ENCODE results near the gene LRRC27. TPM values are rescaled to one million over a fixed set of nuclear protein-coding genes. Genes with fewer than 3 reads are reported as not detected.

Gene LRRC27
- total RNA-seq, 1 experiment from 2014 or later, result 4.1 TPM

DNA sequence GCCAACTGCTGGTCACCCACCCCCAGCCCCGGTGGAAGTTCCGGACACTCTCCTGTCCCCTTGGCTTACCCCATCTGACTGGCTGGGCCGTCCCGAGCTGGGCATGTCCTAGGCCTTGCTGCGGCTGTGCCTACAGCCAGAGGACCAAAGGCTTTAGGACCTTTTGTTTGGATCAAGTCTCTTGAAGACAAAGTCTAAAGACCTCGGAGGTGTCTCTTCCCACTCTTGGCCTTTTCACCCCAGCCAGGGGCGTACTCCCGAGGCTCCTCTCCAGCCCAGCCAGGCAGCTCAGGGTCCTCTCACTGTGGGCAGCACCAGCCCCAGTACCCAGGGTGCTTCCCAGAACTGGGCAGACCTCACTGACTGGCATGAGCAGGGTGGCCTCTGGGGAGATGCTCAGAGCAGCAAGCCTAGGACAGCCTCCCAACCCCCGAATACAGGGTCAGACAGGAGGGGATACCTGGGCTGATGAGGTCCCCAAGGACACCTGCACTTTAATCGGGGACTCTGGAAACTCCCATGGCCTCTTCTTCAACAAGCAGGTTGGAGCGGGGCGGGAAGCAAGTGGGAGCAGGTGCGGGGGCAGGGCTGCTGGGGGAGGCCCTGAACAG is 62.3 kb downstream of the LRRC27 start:
- peaks cover 11 to 34% of the 10 kb centered on the region in 2 experiments for H3K4me1 ChIP-seq (ENCODE audit: control insufficient read depth in 1 of 2, insufficient read depth in 2 of 2, low read length in 2 of 2)
- DNase-seq (ENCODE audit: low read depth, low spot score) (no peak), ATAC-seq (no peak)
- ChIA-PET CTCF (no interaction called here), RAD21 (ENCODE audit: low non-redundant PET in 1 of 2, low total read pairs in 2 of 2, uncharacterized antibody in 2 of 2, unreplicated experiment in 2 of 2) (no interaction called here), POLR2A (no interaction called here)
- H3K9me2 ChIP-seq (ENCODE audit: insufficient read depth), result no peaks in the 10 kb centered on the region
- peaks cover 15% of the 10 kb centered on the region for H3K79me2 ChIP-seq (ENCODE audit: insufficient read depth, low read length)
- H3K4me2 ChIP-seq (ENCODE audit: low read length), result no peak overlapping the region
- no peak overlapping the region for H3K9ac ChIP-seq (ENCODE audit: low read length)
- H2AFZ ChIP-seq (ENCODE audit: low read depth, low read length, poor library complexity, severe bottlenecking), result no peak overlapping the region
- no peak for TF ChIP-seq EGR1 (IDR thresholded peaks at IDR 0.05; ENCODE audit: low read depth)
- no peak for TF ChIP-seq ZFX (IDR thresholded peaks at IDR 0.05)
- TF ChIP-seq JUND (IDR thresholded peaks at IDR 0.05), result no peak
- TF ChIP-seq EZH2 (IDR thresholded peaks at IDR 0.05), result no peak
- intact Hi-C loops (cut with micrococcal nuclease), result no loop called here
- no peaks in the 10 kb centered on the region for H4K20me1 ChIP-seq (ENCODE audit: insufficient read depth)
- no peak overlapping the region for H3K27ac ChIP-seq (ENCODE audit: low read depth, low read length)
- no peaks in the 10 kb centered on the region for H3K27me3 ChIP-seq (ENCODE audit: insufficient read depth, low read length)
- no peak overlapping the region for H3K4me3 ChIP-seq (replicated peaks in 1 of 2; ENCODE audit: low read depth in 1 of 2, low read length in 2 of 2)
- no TSS peak for BruUV-seq (replicated peaks)
- no peaks in the 10 kb centered on the region for H3K36me3 ChIP-seq (ENCODE audit: control insufficient read depth in 1 of 2, insufficient read depth in 2 of 2, low read length in 2 of 2)
- no peaks in the 10 kb centered on the region for H3K9me3 ChIP-seq (ENCODE audit: control insufficient read depth in 1 of 2, insufficient read depth in 1 of 2, low read depth in 1 of 2, low read length in 2 of 2)

- no peaks in the 10 kb centered on the region for H3K27me3 ChIP-seq (ENCODE audit: insufficient read depth, low read length)
- H3K9ac ChIP-seq (ENCODE audit: low read length), result peak overlapping the region; percentile 60; the same call in 1 of the 2 replicates
- ATAC-seq (no peak), DNase-seq (ENCODE audit: low read depth, low spot score) (no peak)
- no peaks in the 10 kb centered on the region for H3K36me3 ChIP-seq (ENCODE audit: control insufficient read depth in 1 of 2, insufficient read depth in 2 of 2, low read length in 2 of 2)
- H3K4me3 ChIP-seq (replicated peaks in 1 of 2; ENCODE audit: low read depth in 1 of 2, low read length in 2 of 2), result no peak overlapping the region
- TSS peak; percentile 53 for BruUV-seq (replicated peaks)
- peak overlapping the region; percentile 79; the same call in 1 of the 2 replicates for H3K27ac ChIP-seq (ENCODE audit: low read depth, low read length)
- CTCF ChIA-PET, result no interaction called here
- H3K4me1 ChIP-seq (ENCODE audit: control insufficient read depth in 1 of 2, insufficient read depth in 2 of 2, low read length in 2 of 2), result peaks cover 11 to 36% of the 10 kb centered on the region in 2 experiments
- intact Hi-C loops (cut with micrococcal nuclease), result no loop called here
- H3K9me2 ChIP-seq (ENCODE audit: insufficient read depth), result no peaks in the 10 kb centered on the region
- no peak for TF ChIP-seq ELF1 (IDR thresholded peaks at IDR 0.05; ENCODE audit: borderline replicate concordance, low read depth)
- no peak for TF ChIP-seq TCF7L2 (IDR thresholded peaks at IDR 0.05; ENCODE audit: borderline replicate concordance, extremely low read depth, insufficient read depth, insufficient read length)
- TF ChIP-seq SP1 (IDR thresholded peaks at IDR 0.05; ENCODE audit: low read depth), result no peak
- TF ChIP-seq SIN3A (IDR thresholded peaks at IDR 0.05; ENCODE audit: low read depth), result no peak
- no peak for TF ChIP-seq ZNF274 (IDR thresholded peaks at IDR 0.05; ENCODE audit: low read depth, low read length)
- H4K20me1 ChIP-seq (ENCODE audit: insufficient read depth), result no peaks in the 10 kb centered on the region
- RAD21 ChIA-PET (ENCODE audit: low non-redundant PET in 1 of 2, low total read pairs in 2 of 2, uncharacterized antibody in 2 of 2, unreplicated experiment in 2 of 2), result no interaction called here
- POLR2A ChIA-PET, result no interaction called here
- no peaks in the 10 kb centered on the region for H3K9me3 ChIP-seq (ENCODE audit: control insufficient read depth in 1 of 2, insufficient read depth in 1 of 2, low read depth in 1 of 2, low read length in 2 of 2)
- H2AFZ ChIP-seq (ENCODE audit: low read depth, low read length, poor library complexity, severe bottlenecking), result no peak overlapping the region
- H3K79me2 ChIP-seq (ENCODE audit: insufficient read depth, low read length), result peaks cover 23% of the 10 kb centered on the region
- peak overlapping the region; percentile 64 for H3K4me2 ChIP-seq (ENCODE audit: low read length)
Measured at GRCh38 chr10:132394936-132395703, 63.1 kb downstream of the LRRC27 start.
